ENCODE data around the gene TMEM145. TPM values are rescaled to one million over a fixed set of nuclear protein-coding genes. Genes with fewer than 3 reads are reported as not detected.

The TMEM145 gene
- total RNA-seq, 1 donor from 2014 or later = 0.26 TPM

DNA sequence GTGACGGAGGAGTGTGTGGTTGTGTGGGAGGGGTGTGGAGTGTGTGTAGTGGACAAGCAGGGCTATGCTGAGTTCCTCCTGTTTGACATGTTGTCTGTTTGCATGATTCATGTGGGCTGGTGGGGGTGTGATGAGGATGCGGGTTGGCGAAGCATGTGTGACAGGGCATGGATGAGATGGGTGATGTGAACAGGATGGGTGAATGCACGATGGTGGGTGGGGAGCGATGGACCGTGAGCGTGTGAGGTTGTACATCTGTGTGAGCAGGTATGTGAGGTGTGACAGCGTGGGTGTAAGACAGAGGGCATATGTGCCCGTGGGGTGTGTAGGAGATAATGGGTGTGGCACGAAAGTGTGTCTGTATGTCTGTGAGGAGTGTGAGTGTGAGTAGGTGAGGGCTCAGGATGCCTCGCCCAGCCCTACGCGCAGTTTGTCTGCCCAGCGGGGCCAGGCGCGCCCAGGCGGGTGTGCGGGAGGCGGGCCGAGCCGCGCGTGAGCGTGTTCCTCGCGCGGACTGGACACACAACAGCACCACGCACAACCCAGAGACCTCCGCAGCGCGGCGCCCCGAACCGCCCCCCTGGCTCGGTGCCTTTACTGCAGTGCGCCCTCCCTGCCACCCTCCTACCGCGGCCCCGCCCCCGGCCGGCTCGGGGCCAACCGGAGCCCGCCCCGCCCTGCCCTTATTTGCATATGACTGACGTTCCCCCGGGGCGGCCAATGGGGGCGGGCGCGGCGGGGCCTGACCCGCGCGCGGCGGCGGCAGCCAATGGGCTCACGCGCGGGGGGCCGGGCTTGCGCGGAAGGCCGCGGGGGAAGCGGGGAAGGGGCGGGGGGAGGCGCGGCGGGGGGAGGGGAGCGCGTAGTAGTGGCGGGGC lies 29.7 kb upstream of the TMEM145 start:
- TF ChIP-seq, protein P1, sequence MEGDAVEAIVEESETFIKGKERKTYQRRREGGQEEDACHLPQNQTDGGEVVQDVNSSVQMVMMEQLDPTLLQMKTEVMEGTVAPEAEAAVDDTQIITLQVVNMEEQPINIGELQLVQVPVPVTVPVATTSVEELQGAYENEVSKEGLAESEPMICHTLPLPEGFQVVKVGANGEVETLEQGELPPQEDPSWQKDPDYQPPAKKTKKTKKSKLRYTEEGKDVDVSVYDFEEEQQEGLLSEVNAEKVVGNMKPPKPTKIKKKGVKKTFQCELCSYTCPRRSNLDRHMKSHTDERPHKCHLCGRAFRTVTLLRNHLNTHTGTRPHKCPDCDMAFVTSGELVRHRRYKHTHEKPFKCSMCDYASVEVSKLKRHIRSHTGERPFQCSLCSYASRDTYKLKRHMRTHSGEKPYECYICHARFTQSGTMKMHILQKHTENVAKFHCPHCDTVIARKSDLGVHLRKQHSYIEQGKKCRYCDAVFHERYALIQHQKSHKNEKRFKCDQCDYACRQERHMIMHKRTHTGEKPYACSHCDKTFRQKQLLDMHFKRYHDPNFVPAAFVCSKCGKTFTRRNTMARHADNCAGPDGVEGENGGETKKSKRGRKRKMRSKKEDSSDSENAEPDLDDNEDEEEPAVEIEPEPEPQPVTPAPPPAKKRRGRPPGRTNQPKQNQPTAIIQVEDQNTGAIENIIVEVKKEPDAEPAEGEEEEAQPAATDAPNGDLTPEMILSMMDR (IDR thresholded peaks at IDR 0.05; ENCODE audit: insufficient read depth, low read length, severe bottlenecking) = no peak
- FAIRE-seq (peak; percentile 98), DNase-seq (ENCODE audit: low read depth) (peak; percentile 93)
- H3K27me3 ChIP-seq (ENCODE audit: control insufficient read depth, insufficient read depth, low read length) = no peaks in the 10 kb centered on the region
- peak overlapping the region; percentile 45 for H3K4me3 ChIP-seq (ENCODE audit: low read depth, low read length)
- H3K36me3 ChIP-seq (ENCODE audit: control insufficient read depth, insufficient read depth, low read length) = peaks cover 16% of the 10 kb centered on the region

DNA sequence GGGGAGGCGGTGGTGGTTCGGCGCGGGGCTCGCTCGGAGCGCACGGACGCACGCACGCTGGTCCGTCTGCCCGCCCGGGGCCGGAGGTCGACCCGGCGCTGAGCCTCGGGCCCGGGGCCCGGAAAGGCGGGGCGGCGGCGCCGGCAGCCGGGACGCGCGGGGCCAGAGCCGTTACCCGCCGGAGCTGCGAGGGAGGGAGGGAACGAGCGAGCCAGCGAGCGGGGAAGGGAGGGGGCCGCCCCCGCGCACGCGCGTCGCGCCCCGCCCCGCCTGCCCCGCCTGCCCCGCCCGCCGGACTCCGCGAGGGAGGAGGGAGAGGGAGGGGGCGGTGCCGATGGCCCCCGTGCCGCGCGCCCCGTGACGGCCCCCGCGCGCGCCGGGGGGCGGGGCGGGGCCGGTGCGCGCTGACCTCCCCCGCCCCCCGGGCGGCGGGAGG lies 29.0 kb upstream of the TMEM145 start:
- DNase-seq (ENCODE audit: low read depth) = no peak
- Histone ChIP-seq H3K36me3 (ENCODE audit: control insufficient read depth, insufficient read depth, low read length) (peaks cover 20% of the 10 kb centered on the region), H3K4me3 (ENCODE audit: low read depth, low read length) (peak overlapping the region; percentile 45), H3K27me3 (ENCODE audit: control insufficient read depth, insufficient read depth, low read length) (no peaks in the 10 kb centered on the region)
- TF ChIP-seq, protein P1 (IDR thresholded peaks at IDR 0.05; ENCODE audit: insufficient read depth, low read length, severe bottlenecking) = no peak
- FAIRE-seq = no peak

DNA sequence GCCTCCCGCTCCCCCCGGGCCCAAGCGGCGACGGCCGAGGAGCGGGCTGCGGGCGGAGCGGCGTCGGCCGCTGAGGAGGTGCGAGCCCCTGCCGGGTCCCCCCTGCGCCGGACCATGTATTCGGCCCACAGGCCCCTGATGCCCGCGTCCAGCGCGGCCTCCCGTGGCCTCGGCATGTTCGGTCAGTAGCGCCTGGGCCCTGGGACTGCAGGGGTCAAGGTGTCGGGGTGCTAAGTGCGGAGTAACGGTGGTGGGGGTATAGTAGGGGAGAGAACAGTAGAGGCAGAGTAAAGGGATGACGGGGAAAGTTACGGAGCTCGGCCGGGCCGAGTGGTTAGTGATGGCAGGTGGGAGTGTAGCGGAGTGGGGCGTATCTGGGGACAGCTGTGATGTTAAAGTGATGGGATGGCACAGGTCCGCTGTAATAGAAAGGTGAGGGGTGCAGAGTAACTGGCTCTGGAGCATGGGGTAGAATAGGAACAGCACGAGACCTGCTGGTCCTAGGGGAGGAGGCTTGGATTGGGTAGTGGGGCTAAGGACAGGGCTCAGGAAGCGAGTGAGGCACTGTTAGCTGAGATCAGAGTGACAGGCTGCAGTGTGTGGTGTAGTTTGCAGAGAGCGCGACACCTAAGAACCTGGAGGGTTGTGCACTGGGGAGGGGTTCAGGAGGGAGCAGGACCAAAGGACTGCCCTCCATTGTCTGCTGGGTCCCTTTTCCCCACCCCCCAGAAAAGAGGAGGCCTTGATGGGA lies 28.3 kb upstream of the TMEM145 start:
- no peak for DNase-seq (ENCODE audit: low read depth)
- Histone ChIP-seq H3K27me3 (ENCODE audit: control insufficient read depth, insufficient read depth, low read length) (no peaks in the 10 kb centered on the region), H3K4me3 (ENCODE audit: low read depth, low read length) (peak overlapping the region; percentile 45), H3K36me3 (ENCODE audit: control insufficient read depth, insufficient read depth, low read length) (peaks cover 24% of the 10 kb centered on the region)
- FAIRE-seq = no peak
- TF ChIP-seq, protein P1 (IDR thresholded peaks at IDR 0.05; ENCODE audit: insufficient read depth, low read length, severe bottlenecking) = no peak

GRCh38 chr19:42285541-42285941 lies 27.6 kb upstream of the TMEM145 start:
- DNase-seq (ENCODE audit: low read depth) = no peak

GRCh38 chr19:42285988-42286348 lies 27.1 kb upstream of the TMEM145 start:
- Histone ChIP-seq H3K36me3 (ENCODE audit: control insufficient read depth, insufficient read depth, low read length) (peaks cover 35% of the 10 kb centered on the region), H3K4me3 (ENCODE audit: low read depth, low read length) (no peak overlapping the region), H3K27me3 (ENCODE audit: control insufficient read depth, insufficient read depth, low read length) (no peaks in the 10 kb centered on the region)
- TF ChIP-seq, protein P1 (IDR thresholded peaks at IDR 0.05; ENCODE audit: insufficient read depth, low read length, severe bottlenecking) = no peak
- DNase-seq (ENCODE audit: low read depth) (no peak), FAIRE-seq (no peak)

More at GRCh38 chr19:42285541-42285941, 27.6 kb upstream of the TMEM145 start:
- Histone ChIP-seq H3K27me3 (ENCODE audit: control insufficient read depth, insufficient read depth, low read length) (no peaks in the 10 kb centered on the region), H3K36me3 (ENCODE audit: control insufficient read depth, insufficient read depth, low read length) (peaks cover 30% of the 10 kb centered on the region), H3K4me3 (ENCODE audit: low read depth, low read length) (no peak overlapping the region)
- TF ChIP-seq, protein P1 (IDR thresholded peaks at IDR 0.05; ENCODE audit: insufficient read depth, low read length, severe bottlenecking) = no peak
- FAIRE-seq = peak; percentile 66

Measured in bronchial epithelial cell (primary cell).